ENCODE measurements around the gene HPCAL1.

GRCh38 chr2:10260130-10260529, 42.6 kb upstream of the HPCAL1 start:
- TF ChIP-seq POLR2A (IDR thresholded peaks at IDR 0.05) = no peak
- TF ChIP-seq CTCF (IDR thresholded peaks at IDR 0.05) = no peak
